Mesendoderm (in vitro differentiated cells): Measurements from ENCODE around the gene STX8.

ENCODE experiments used
- DNase-seq: peaks from one replicate; pipeline ENCODE4 v3.0.0; 2013
- H2AK5ac ChIP-seq: 2 replicates; pipeline ENCODE4 v1.6.1; 2013; ENCODE audit warnings: low read length, inconsistent platforms
- H2BK120ac ChIP-seq: 2 replicates; pipeline ENCODE4 v1.6.1; 2013; ENCODE audit warnings: low read depth, mild to moderate bottlenecking, low read length, moderate library complexity, mixed read lengths
- H2BK15ac ChIP-seq: replicated peaks from 2 replicates; pipeline ENCODE4 v1.6.1; 2013; ENCODE audit warnings: low read depth, mild to moderate bottlenecking, moderate library complexity
- H2BK5ac ChIP-seq: 2 replicates; pipeline ENCODE4 v1.6.1; 2013; ENCODE audit warnings: low read length, inconsistent platforms
- H3K18ac ChIP-seq: 2 replicates; pipeline ENCODE4 v1.6.1; 2013; ENCODE audit warnings: mild to moderate bottlenecking, low read length, mixed read lengths
- H3K23ac ChIP-seq: one replicate; pipeline ENCODE4 v1.6.1; 2013; ENCODE audit warnings: low read length
- H3K27ac ChIP-seq: 2 replicates; pipeline ENCODE4 v1.5.1; 2013; ENCODE audit warnings: low read depth, mild to moderate bottlenecking, inconsistent platforms, low read length, moderate library complexity
- H3K27me3 ChIP-seq: 2 replicates; pipeline ENCODE4 v1.6.1; 2013; ENCODE audit warnings: low read length, control low read depth, mild to moderate bottlenecking, inconsistent platforms; ENCODE audit not compliant: insufficient read depth, poor library complexity
- H3K36me3 ChIP-seq: 2 replicates; pipeline ENCODE4 v1.6.1; 2013; ENCODE audit warnings: low read length, inconsistent platforms; ENCODE audit not compliant: control insufficient read depth, insufficient read depth
- H3K4ac ChIP-seq: one replicate; pipeline ENCODE4 v1.6.1; 2013; ENCODE audit warnings: low read depth, mild to moderate bottlenecking, low read length, moderate library complexity
- H3K4me1 ChIP-seq: 2 replicates; pipeline ENCODE4 v1.6.1; 2013; ENCODE audit warnings: low read depth, low read length, inconsistent platforms; ENCODE audit not compliant: control insufficient read depth
- H3K4me2 ChIP-seq: 2 replicates; pipeline ENCODE4 v1.6.1; 2013; ENCODE audit warnings: low read length
- H3K4me3 ChIP-seq: 2 replicates; pipeline ENCODE4 v1.5.1; 2013; ENCODE audit warnings: mild to moderate bottlenecking, low read length
- H3K56ac ChIP-seq: one replicate; pipeline ENCODE4 v1.6.1; 2013; ENCODE audit warnings: low read length
- H3K79me1 ChIP-seq: 2 replicates; pipeline ENCODE4 v1.6.1; 2013; ENCODE audit warnings: low read length, inconsistent platforms
- H3K79me2 ChIP-seq: 2 replicates; pipeline ENCODE4 v1.6.1; 2013; ENCODE audit warnings: mild to moderate bottlenecking, low read length; ENCODE audit not compliant: control insufficient read depth, insufficient read depth
- H3K9ac ChIP-seq: 2 replicates; pipeline ENCODE4 v1.6.1; 2013; ENCODE audit warnings: low read length, inconsistent platforms
- H4K5ac ChIP-seq: one replicate; pipeline ENCODE4 v1.6.1; 2013; ENCODE audit warnings: low read length
- H4K8ac ChIP-seq: one replicate; pipeline ENCODE4 v1.6.1; 2013; ENCODE audit warnings: low read depth, mild to moderate bottlenecking, control low read depth, low read length, moderate library complexity
- WGBS: extraction: QIAGEN DNeasy Blood & Tissue Kit; methylation state at CpG from one replicate; pipeline ENCODE4 v1.1.7; 2013; ENCODE audit warnings: low lambda C conversion rate, missing lambda C conversion rate; ENCODE audit not compliant: insufficient coverage; ENCODE audit errors: extremely low coverage; 5-methylcytosine and 5-hydroxymethylcytosine counted together

STX8 gene

GRCh38 chr17:9431620-9432019, 144.0 kb downstream of the STX8 start:
- H4K8ac ChIP-seq, result no peak overlapping the region
- no peak overlapping the region for H3K18ac ChIP-seq
- no peak overlapping the region for H2BK15ac ChIP-seq
- no peaks in the 10 kb centered on the region for H3K36me3 ChIP-seq
- H2AK5ac ChIP-seq, result no peak overlapping the region
- H3K27me3 ChIP-seq, result no peaks in the 10 kb centered on the region
- H3K4me1 ChIP-seq, result peaks cover 4% of the 10 kb centered on the region
- no peak overlapping the region for H2BK5ac ChIP-seq
- no peak for DNase-seq
- no peak overlapping the region for H3K4me3 ChIP-seq
- H3K4me2 ChIP-seq, result no peak overlapping the region
- H3K27ac ChIP-seq, result no peak overlapping the region
- no peaks in the 10 kb centered on the region for H3K79me1 ChIP-seq
- no CpG with 5 or more reads among the region's 2 CpGs for WGBS
- no peaks in the 10 kb centered on the region for H3K79me2 ChIP-seq
- H3K4ac ChIP-seq, result no peak overlapping the region
- no peak overlapping the region for H4K5ac ChIP-seq
- no peak overlapping the region for H3K9ac ChIP-seq
- H3K56ac ChIP-seq, result no peak overlapping the region
- H3K23ac ChIP-seq, result no peak overlapping the region
- H2BK120ac ChIP-seq, result no peak overlapping the region

GRCh38 chr17:9427465-9428315, 147.9 kb downstream of the STX8 start:
- WGBS, result no CpG with 5 or more reads among the region's 11 CpGs
- H3K56ac ChIP-seq, result no peak overlapping the region
- no peak overlapping the region for H4K5ac ChIP-seq
- no peak overlapping the region for H3K18ac ChIP-seq
- no peak overlapping the region for H3K4ac ChIP-seq
- H2AK5ac ChIP-seq, result no peak overlapping the region
- DNase-seq, result no peak
- no peaks in the 10 kb centered on the region for H3K79me2 ChIP-seq
- H2BK120ac ChIP-seq, result no peak overlapping the region
- H3K27me3 ChIP-seq, result no peaks in the 10 kb centered on the region
- no peak overlapping the region for H3K27ac ChIP-seq
- peaks cover 3% of the 10 kb centered on the region for H3K4me1 ChIP-seq
- H3K23ac ChIP-seq, result no peak overlapping the region
- H3K4me2 ChIP-seq, result no peak overlapping the region
- no peak overlapping the region for H2BK15ac ChIP-seq
- H2BK5ac ChIP-seq, result no peak overlapping the region
- no peak overlapping the region for H3K4me3 ChIP-seq
- no peak overlapping the region for H3K9ac ChIP-seq
- no peaks in the 10 kb centered on the region for H3K79me1 ChIP-seq
- no peaks in the 10 kb centered on the region for H3K36me3 ChIP-seq
- no peak overlapping the region for H4K8ac ChIP-seq

- peak; percentile 56 for DNase-seq
- H2BK15ac ChIP-seq, result no peak overlapping the region
Measured at GRCh38 chr17:9424071-9424640, 151.5 kb downstream of the STX8 start.

GRCh38 chr17:9421525-9421924, 154.1 kb downstream of the STX8 start:
- Histone ChIP-seq H3K4ac (no peak overlapping the region), H3K4me3 (no peak overlapping the region), H3K18ac (no peak overlapping the region), H3K23ac (no peak overlapping the region), H4K5ac (no peak overlapping the region), H3K9ac (no peak overlapping the region), H3K4me1 (peaks cover 3% of the 10 kb centered on the region), H3K27ac (no peak overlapping the region), H2BK15ac (no peak overlapping the region), H3K36me3 (no peaks in the 10 kb centered on the region), H3K79me2 (no peaks in the 10 kb centered on the region), H2AK5ac (no peak overlapping the region), H3K79me1 (no peaks in the 10 kb centered on the region), H2BK5ac (no peak overlapping the region), H3K4me2 (no peak overlapping the region), H4K8ac (no peak overlapping the region), H2BK120ac (no peak overlapping the region), H3K56ac (no peak overlapping the region), H3K27me3 (no peaks in the 10 kb centered on the region)
- WGBS, result no CpG with 5 or more reads among the region's 4 CpGs
- DNase-seq, result no peak

More at GRCh38 chr17:9424071-9424640, 151.5 kb downstream of the STX8 start:
- Histone ChIP-seq H3K27ac (no peak overlapping the region), H3K4me1 (peaks cover 3% of the 10 kb centered on the region), H4K8ac (no peak overlapping the region), H2BK120ac (no peak overlapping the region), H3K79me2 (no peaks in the 10 kb centered on the region), H2AK5ac (no peak overlapping the region), H2BK5ac (no peak overlapping the region), H3K9ac (no peak overlapping the region), H3K79me1 (no peaks in the 10 kb centered on the region), H3K4me2 (no peak overlapping the region), H3K18ac (no peak overlapping the region), H4K5ac (no peak overlapping the region), H3K36me3 (no peaks in the 10 kb centered on the region), H3K56ac (peak overlapping the region; percentile 28), H3K27me3 (no peaks in the 10 kb centered on the region), H3K23ac (no peak overlapping the region), H3K4me3 (no peak overlapping the region), H3K4ac (no peak overlapping the region)
- WGBS, result no CpG with 5 or more reads among the region's 8 CpGs

GRCh38 chr17:9419932-9420453, 155.6 kb downstream of the STX8 start:
- Histone ChIP-seq H3K27ac (no peak overlapping the region), H3K4ac (no peak overlapping the region), H4K8ac (no peak overlapping the region), H3K56ac (no peak overlapping the region), H4K5ac (no peak overlapping the region), H3K4me1 (peaks cover 3% of the 10 kb centered on the region), H3K4me2 (no peak overlapping the region), H2BK120ac (no peak overlapping the region), H3K79me1 (no peaks in the 10 kb centered on the region), H2BK15ac (no peak overlapping the region), H3K36me3 (no peaks in the 10 kb centered on the region), H3K27me3 (no peaks in the 10 kb centered on the region), H2AK5ac (no peak overlapping the region), H3K4me3 (no peak overlapping the region), H2BK5ac (no peak overlapping the region), H3K9ac (no peak overlapping the region), H3K79me2 (no peaks in the 10 kb centered on the region), H3K18ac (no peak overlapping the region), H3K23ac (no peak overlapping the region)
- DNase-seq, result no peak
- WGBS, result no CpG with 5 or more reads among the region's 10 CpGs
